Naive thymus-derived CD8-positive, alpha-beta T cell (primary cell): ENCODE data around the gene TK2. TPM values are rescaled to one million over a fixed set of nuclear protein-coding genes. Genes with fewer than 3 reads are reported as not detected.
A peak's percentile ranks its signal among the peaks of the same experiment; 100 is the strongest.

Source experiments
- ATAC-seq, 2 donors: fragments of 150-1000 bp; cut with Tn5 transposase in 1 of 2; sonication (Bioruptor Pico), chemical (Tn5 transposase) in 1 of 2; 1 replicate in 1 of 2; 2 replicates in 1 of 2; pipeline ENCODE4 v1.10.0; 2021; ENCODE audit warnings: mild to moderate bottlenecking in 2 of 2, moderate library complexity in 2 of 2
- POLR2A ChIA-PET: fragments of 350-600 bp; sonication (Branson Sonifier 250); formaldehyde crosslinking; loops from one replicate; lab custom pipeline; 2021; ENCODE audit warnings: antibody characterized with exemption; lab: Charles Lee
- DNase-seq, 10 donors: peaks; one replicate each; pipeline versions ENCODE4 v3.0.0 to v3.0.0-alpha.2; 2020 to 2022
- H3K27ac Mint-ChIP-seq, 10 donors: one replicate each; pipeline ENCODE4 v1.8.0; 2020 to 2022; ENCODE audit warnings: mild to moderate bottlenecking in 10 of 10, mixed read lengths in 10 of 10, moderate library complexity in 4 of 10, inconsistent platforms in 1 of 10
- H3K27me3 Mint-ChIP-seq, 5 donors: one replicate each; pipeline ENCODE4 v1.8.0; 2021 to 2022; ENCODE audit warnings: mixed read lengths in 5 of 5
- H3K36me3 Mint-ChIP-seq, 3 donors: one replicate each; pipeline ENCODE4 v1.8.0; 2020 to 2022; ENCODE audit warnings: mixed read lengths in 3 of 3, mild to moderate bottlenecking in 2 of 3, inconsistent platforms in 1 of 3
- H3K4me1 Mint-ChIP-seq, 4 donors: one replicate each; pipeline ENCODE4 v1.8.0; 2021 to 2022; ENCODE audit warnings: mixed read lengths in 4 of 4
- H3K4me3 Mint-ChIP-seq, 10 donors: one replicate each; pipeline ENCODE4 v1.8.0; 2020 to 2022; ENCODE audit warnings: mild to moderate bottlenecking in 10 of 10, mixed read lengths in 10 of 10, moderate library complexity in 6 of 10, inconsistent platforms in 1 of 10
- H3K9me3 Mint-ChIP-seq, 9 donors: one replicate each; pipeline ENCODE4 v1.8.0; 2020 to 2022; ENCODE audit warnings: mixed read lengths in 9 of 9, mild to moderate bottlenecking in 3 of 9, inconsistent platforms in 1 of 9, moderate library complexity in 1 of 9
- polyA plus RNA-seq, 3 donors: library from polyadenylated mRNA; unstranded; fragments of 300-500 nt; fragmentation: Illumina TruSeq; gene quantifications; one replicate each; pipeline ENCODE4 v1.2.3, GENCODE V29; 2021
- total RNA-seq, 8 experiments: library from RNA in 2 of 8; stranded (reverse) in 2 of 8; gene quantifications; one replicate each; pipeline ENCODE4 v1.2.3 and lab custom pipeline; 2021 to 2026

TK2 gene
- total and polyA plus RNA-seq, 5 experiments from 2014 or later, result 1.9 to 8.7 (median 4.0) TPM

GRCh38 chr16:66475232-66475631, 74.7 kb downstream of the TK2 start:
- H3K9me3 Mint-ChIP-seq, result no peaks in the 10 kb centered on the region
- H3K27ac Mint-ChIP-seq, result peak overlapping the region in 8 of 10 donors; percentile 45 to 95 (median 84)
- POLR2A ChIA-PET, result interaction anchor here (0.8 to 1.2 kb wide), 2 partner anchors 77 to 104 kb away, joined by 3 to 4 read pairs; partner anchors contain the start of genes CKLF and CMTM2
- H3K4me3 Mint-ChIP-seq, result peak overlapping the region in 2 of 10 donors; percentile 30 to 48
- ATAC-seq, result no peak
- peaks cover 0 to 1% (median 0%) of the 10 kb centered on the region in 5 donors for H3K27me3 Mint-ChIP-seq
- peaks cover 18 to 38% (median 31%) of the 10 kb centered on the region in 4 donors for H3K4me1 Mint-ChIP-seq
- no peaks in the 10 kb centered on the region for H3K36me3 Mint-ChIP-seq
- DNase-seq, result peak in 1 of 10 donors; percentile 42

GRCh38 chr16:66474750-66475199, 75.1 kb downstream of the TK2 start:
- H3K4me3 Mint-ChIP-seq, result peak overlapping the region in 5 of 10 donors; percentile 5 to 48 (median 30)
- H3K36me3 Mint-ChIP-seq, result no peaks in the 10 kb centered on the region
- no peaks in the 10 kb centered on the region for H3K9me3 Mint-ChIP-seq
- peak; percentile 92 to 94 for ATAC-seq
- POLR2A ChIA-PET, result interaction anchor here (0.8 to 1.2 kb wide), 2 partner anchors 77 to 104 kb away, joined by 3 to 4 read pairs; partner anchors contain the start of genes CKLF and CMTM2
- DNase-seq, result peak in 9 of 10 donors; percentile 34 to 76 (median 54)
- peak overlapping the region; percentile 58 to 95 (median 86) for H3K27ac Mint-ChIP-seq
- H3K27me3 Mint-ChIP-seq, result peaks cover 0 to 3% (median 0%) of the 10 kb centered on the region in 5 donors
- H3K4me1 Mint-ChIP-seq, result peaks cover 18 to 36% (median 31%) of the 10 kb centered on the region in 4 donors

GRCh38 chr16:66473654-66474519, 76.0 kb downstream of the TK2 start:
- peak in 1 of 10 donors; percentile 30 for DNase-seq
- Mint-ChIP-seq H3K36me3 (no peaks in the 10 kb centered on the region), H3K27me3 (peaks cover 0 to 6% (median 1%) of the 10 kb centered on the region in 5 donors), H3K9me3 (peaks cover 0 to 2% (median 0%) of the 10 kb centered on the region in 9 donors), H3K4me3 (peak overlapping the region in 1 of 10 donors; percentile 30), H3K27ac (peak overlapping the region; percentile 4 to 88 (median 61)), H3K4me1 (peaks cover 18 to 32% (median 27%) of the 10 kb centered on the region in 4 donors)
- no peak for ATAC-seq
- POLR2A ChIA-PET, result interaction anchor here (1.3 kb wide), 1 partner anchor 79 kb away, joined by 3 read pairs; the partner anchor contains the start of gene CKLF

GRCh38 chr16:66473051-66473571, 76.8 kb downstream of the TK2 start:
- ATAC-seq (no peak), DNase-seq (peak in 1 of 10 donors; percentile 31)
- H3K9me3 Mint-ChIP-seq, result peaks cover 0 to 3% (median 0%) of the 10 kb centered on the region in 9 donors
- peaks cover 14 to 26% (median 22%) of the 10 kb centered on the region in 4 donors for H3K4me1 Mint-ChIP-seq
- peaks cover 0 to 10% (median 2%) of the 10 kb centered on the region in 5 donors for H3K27me3 Mint-ChIP-seq
- no peak overlapping the region for H3K4me3 Mint-ChIP-seq
- H3K27ac Mint-ChIP-seq, result no peak overlapping the region
- POLR2A ChIA-PET, result interaction anchor here (0.6 to 1.3 kb wide), 2 partner anchors 15 to 80 kb away, joined by 3 to 4 read pairs; partner anchors contain the start of gene CKLF
- H3K36me3 Mint-ChIP-seq, result no peaks in the 10 kb centered on the region

- Mint-ChIP-seq H3K4me1 (peaks cover 11 to 26% (median 20%) of the 10 kb centered on the region in 4 donors), H3K9me3 (peaks cover 0 to 3% (median 0%) of the 10 kb centered on the region in 9 donors), H3K27me3 (peaks cover 0 to 10% (median 4%) of the 10 kb centered on the region in 5 donors), H3K4me3 (no peak overlapping the region), H3K36me3 (no peaks in the 10 kb centered on the region), H3K27ac (peak overlapping the region in 3 of 10 donors; percentile 25 to 92 (median 61))
- no peak for ATAC-seq
- DNase-seq, result no peak
- POLR2A ChIA-PET, result no interaction called here
Measured at GRCh38 chr16:66471716-66472393, 78.1 kb downstream of the TK2 start.

GRCh38 chr16:66471264-66471663, 78.7 kb downstream of the TK2 start:
- Mint-ChIP-seq H3K4me3 (no peak overlapping the region), H3K36me3 (peaks cover 0 to 5% (median 3%) of the 10 kb centered on the region in 3 donors), H3K27me3 (peaks cover 3 to 16% (median 7%) of the 10 kb centered on the region in 5 donors), H3K27ac (peak overlapping the region in 2 of 10 donors; percentile 34 to 92), H3K4me1 (peaks cover 11 to 26% (median 18%) of the 10 kb centered on the region in 4 donors), H3K9me3 (peaks cover 0 to 5% (median 0%) of the 10 kb centered on the region in 9 donors)
- DNase-seq, result no peak
- ATAC-seq, result no peak
- POLR2A ChIA-PET, result no interaction called here

- no peak for DNase-seq
- Mint-ChIP-seq H3K9me3 (peaks cover 0 to 5% (median 0%) of the 10 kb centered on the region in 9 donors), H3K36me3 (peaks cover 0 to 6% (median 5%) of the 10 kb centered on the region in 3 donors), H3K4me3 (no peak overlapping the region), H3K27me3 (peaks cover 4 to 20% (median 11%) of the 10 kb centered on the region in 5 donors), H3K4me1 (peaks cover 11 to 26% (median 16%) of the 10 kb centered on the region in 4 donors), H3K27ac (peak overlapping the region in 1 of 10 donors; percentile 21)
- POLR2A ChIA-PET, result no interaction called here
- ATAC-seq, result no peak
Measured at GRCh38 chr16:66470556-66470955, 79.4 kb downstream of the TK2 start.

- POLR2A ChIA-PET, result no interaction called here
- peaks cover 0 to 5% (median 0%) of the 10 kb centered on the region in 9 donors for H3K9me3 Mint-ChIP-seq
- no peak for ATAC-seq
Measured at GRCh38 chr16:66469947-66470546, 79.9 kb downstream of the TK2 start.

GRCh38 chr16:66469291-66469946, 80.5 kb downstream of the TK2 start:
- Mint-ChIP-seq H3K4me3 (no peak overlapping the region), H3K27ac (no peak overlapping the region), H3K27me3 (peaks cover 4 to 20% (median 14%) of the 10 kb centered on the region in 5 donors), H3K4me1 (peaks cover 6 to 14% (median 7%) of the 10 kb centered on the region in 4 donors), H3K36me3 (peaks cover 0 to 6% (median 5%) of the 10 kb centered on the region in 3 donors), H3K9me3 (peaks cover 0 to 5% (median 0%) of the 10 kb centered on the region in 9 donors)
- no peak for DNase-seq
- no peak for ATAC-seq
- POLR2A ChIA-PET, result interaction anchor here (0.7 kb wide), 1 partner anchor 73 kb away, joined by 3 read pairs; no protein-coding TSS in a partner anchor

More at GRCh38 chr16:66469947-66470546, 79.9 kb downstream of the TK2 start:
- Mint-ChIP-seq H3K36me3 (peaks cover 0 to 6% (median 5%) of the 10 kb centered on the region in 3 donors), H3K27ac (peak overlapping the region in 4 of 10 donors; percentile 34 to 57 (median 42)), H3K27me3 (peaks cover 4 to 20% (median 14%) of the 10 kb centered on the region in 5 donors), H3K4me1 (peaks cover 11 to 21% (median 13%) of the 10 kb centered on the region in 4 donors), H3K4me3 (no peak overlapping the region)
- no peak for DNase-seq

GRCh38 chr16:66468321-66468965, 81.5 kb downstream of the TK2 start:
- no peak overlapping the region for H3K4me3 Mint-ChIP-seq
- DNase-seq (no peak), ATAC-seq (no peak)
- H3K27ac Mint-ChIP-seq, result peak overlapping the region in 1 of 10 donors; percentile 21
- peaks cover 0 to 5% (median 0%) of the 10 kb centered on the region in 9 donors for H3K9me3 Mint-ChIP-seq
- peaks cover 4 to 23% (median 14%) of the 10 kb centered on the region in 5 donors for H3K27me3 Mint-ChIP-seq
- H3K36me3 Mint-ChIP-seq, result peaks cover 0 to 6% (median 5%) of the 10 kb centered on the region in 3 donors
- POLR2A ChIA-PET, result interaction anchor here (0.7 kb wide), 1 partner anchor 74 kb away, joined by 3 read pairs; no protein-coding TSS in a partner anchor
- H3K4me1 Mint-ChIP-seq, result peaks cover 2 to 10% (median 4%) of the 10 kb centered on the region in 4 donors
